DMS153 treated with DMSO at 0.1 percent for 48 hours (cell line): ENCODE data around the gene PRKAG2.

Experiments
- DNase-seq: peaks from one replicate; lab custom pipeline; 2025; ENCODE audit not compliant: unreplicated experiment; lab: John Stamatoyannopoulos, UW

PRKAG2 gene

DNA sequence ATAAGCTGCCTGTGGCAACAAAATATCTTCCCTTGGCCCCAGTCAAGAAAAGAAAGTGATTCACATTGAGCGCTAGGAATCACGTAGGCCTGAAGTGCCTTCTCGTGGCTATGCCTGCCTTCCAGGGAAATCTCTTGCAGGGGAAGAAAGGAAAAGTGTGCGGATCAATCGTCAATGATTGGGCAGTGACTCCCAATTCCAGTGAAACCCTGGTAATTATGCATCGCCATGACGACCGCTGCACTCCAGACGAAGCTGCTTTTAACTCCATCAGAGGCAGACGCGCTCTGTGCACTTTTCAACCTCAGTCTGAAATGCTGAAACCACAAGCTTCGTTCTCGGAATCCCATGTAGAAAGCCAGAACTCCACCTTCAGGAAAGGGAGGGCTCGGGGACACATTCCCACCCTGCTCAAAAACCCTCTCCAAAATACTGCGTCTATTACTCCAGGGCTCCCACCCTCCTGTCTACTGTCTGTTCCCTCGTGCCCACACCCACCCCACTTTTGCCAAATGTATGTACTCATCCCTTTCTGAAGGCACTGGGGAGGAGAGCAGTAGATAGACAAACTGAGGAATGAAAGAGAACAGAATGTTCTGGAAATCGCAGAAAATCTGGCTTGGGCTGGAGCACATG, 24.2 kb upstream of the PRKAG2 start:
- no peak for DNase-seq

DNA sequence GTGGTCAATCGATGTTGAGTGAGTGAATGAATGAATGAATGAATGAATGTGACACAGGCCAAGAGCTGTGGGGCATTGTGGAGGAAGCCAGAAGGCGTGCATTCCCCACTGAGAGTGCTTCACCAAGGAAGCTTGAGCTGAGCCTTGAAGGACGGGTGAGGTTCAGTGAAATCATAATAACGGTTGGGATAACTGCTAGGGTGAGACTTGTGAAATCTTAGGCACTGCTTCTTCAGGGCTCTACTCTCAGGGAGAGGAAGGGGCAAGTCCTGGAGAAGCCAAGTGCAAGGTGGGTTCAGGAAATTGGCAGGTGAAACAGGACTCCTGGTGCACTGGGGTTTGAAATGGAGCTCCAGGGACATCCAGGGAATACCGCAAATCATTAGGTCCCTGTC, 23.7 kb upstream of the PRKAG2 start:
- no peak for DNase-seq

GRCh38 chr7:151899513-151900360, 22.8 kb upstream of the PRKAG2 start:
- no peak for DNase-seq

- no peak for DNase-seq
Measured at GRCh38 chr7:151897951-151898686, 21.2 kb upstream of the PRKAG2 start.

GRCh38 chr7:151897161-151897731, 20.3 kb upstream of the PRKAG2 start:
- DNase-seq: no peak

- no peak for DNase-seq
Measured at GRCh38 chr7:151896486-151896885, 19.6 kb upstream of the PRKAG2 start.

- DNase-seq: no peak
Measured at GRCh38 chr7:151896086-151896485, 19.2 kb upstream of the PRKAG2 start.

GRCh38 chr7:151895631-151896031, 18.7 kb upstream of the PRKAG2 start:
- no peak for DNase-seq

DNA sequence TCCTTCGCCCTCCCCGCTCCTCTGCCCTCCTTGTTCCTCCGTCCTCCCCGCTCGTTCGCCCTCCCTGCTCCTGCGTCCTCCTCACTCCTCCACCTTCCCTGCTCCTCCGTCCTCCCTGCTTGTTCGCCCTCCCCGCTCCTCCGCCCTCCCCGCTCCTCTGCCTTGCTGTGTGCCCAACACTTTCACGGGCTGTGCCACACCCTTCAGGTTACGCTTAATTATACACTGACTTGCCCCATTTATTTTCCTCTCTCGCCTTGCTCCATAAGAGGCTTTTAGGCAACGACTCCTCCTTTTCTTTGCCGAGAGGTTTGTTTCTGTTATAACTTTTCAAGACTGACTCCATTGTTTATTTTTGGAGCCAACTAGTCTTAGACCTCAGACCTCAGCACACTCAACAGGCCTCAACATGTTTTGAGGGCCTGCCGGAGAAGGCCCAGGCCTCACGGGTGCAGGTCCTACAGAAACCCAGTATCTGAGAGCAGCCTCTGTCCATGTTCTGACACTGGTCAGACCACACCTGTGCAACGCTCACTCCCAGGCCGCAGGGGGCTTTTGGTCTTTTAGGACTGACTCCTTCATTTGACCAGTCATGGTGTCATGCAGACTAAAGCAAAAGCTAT, 18.2 kb upstream of the PRKAG2 start:
- no peak for DNase-seq

- DNase-seq: no peak
Measured at GRCh38 chr7:151894111-151895007, 17.4 kb upstream of the PRKAG2 start.

- no peak for DNase-seq
Measured at GRCh38 chr7:151893405-151893923, 16.5 kb upstream of the PRKAG2 start.

DNA sequence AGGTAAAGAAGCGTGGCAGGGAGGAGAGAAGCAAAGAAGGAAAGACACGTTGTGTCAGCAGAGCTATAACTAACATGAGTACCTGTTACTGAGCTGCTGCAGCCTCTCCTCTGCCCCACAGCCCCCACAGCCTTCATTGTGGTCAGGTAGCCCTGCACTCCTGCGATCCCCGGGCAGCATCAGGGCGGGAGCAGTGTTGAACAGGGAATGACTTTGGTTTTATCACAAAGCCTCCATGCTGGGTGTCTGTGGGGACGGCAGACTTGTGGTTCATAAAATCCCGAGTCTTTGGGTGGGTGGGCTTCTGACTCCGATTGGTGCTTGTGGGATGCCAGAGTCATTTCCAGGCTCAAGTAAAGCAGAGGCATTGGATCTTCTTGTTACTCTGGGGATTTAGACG, 14.8 kb upstream of the PRKAG2 start:
- DNase-seq: no peak

GRCh38 chr7:151891182-151891581, 14.3 kb upstream of the PRKAG2 start:
- no peak for DNase-seq

GRCh38 chr7:151890355-151891004, 13.6 kb upstream of the PRKAG2 start:
- DNase-seq: no peak

DNA sequence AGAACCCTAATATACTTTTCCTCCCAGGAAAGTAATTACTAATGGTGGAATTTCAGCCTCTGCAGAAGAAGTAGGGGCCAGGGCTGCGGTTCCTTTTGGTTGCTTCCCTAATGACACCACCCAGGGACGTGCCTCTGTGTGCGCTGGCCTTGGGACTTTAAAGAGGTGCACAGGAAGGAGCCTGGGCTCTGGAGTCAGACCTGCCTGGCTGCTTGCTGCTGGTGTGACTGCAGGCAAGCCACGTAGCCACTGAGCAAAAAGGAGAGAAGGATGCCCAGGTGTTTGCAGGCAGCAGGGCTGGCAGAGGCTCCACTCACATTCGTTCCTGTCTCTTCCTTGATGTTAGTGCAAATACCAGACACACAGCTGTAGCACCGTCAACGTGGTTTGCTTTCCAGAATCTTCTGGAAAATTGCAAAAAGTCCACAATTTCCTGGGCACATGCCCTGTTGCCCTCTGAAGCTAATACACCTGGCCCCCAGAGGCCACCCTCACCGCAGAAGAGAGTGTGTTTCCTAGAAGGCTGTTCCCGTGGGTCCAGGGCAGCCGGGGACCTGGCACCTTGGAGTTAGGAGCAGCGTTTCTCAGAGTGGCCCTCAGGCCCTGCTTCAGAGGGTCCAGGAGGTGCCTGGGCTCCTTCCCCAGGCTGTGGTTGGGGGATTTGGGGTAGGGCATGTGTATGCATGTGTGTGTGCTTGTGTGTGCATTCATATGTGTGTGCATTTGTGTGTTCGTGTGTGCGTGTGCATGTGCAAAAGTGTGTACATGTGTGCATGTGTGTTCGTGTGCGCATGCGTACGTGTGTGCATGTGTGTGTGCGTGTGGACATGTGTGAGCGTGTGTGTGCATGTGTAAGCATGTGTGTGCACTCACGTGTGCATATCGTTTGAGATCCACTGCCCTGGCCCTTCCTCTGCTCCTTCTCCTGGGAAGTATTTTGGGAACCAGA, 12.8 kb upstream of the PRKAG2 start:
- DNase-seq: no peak

DNA sequence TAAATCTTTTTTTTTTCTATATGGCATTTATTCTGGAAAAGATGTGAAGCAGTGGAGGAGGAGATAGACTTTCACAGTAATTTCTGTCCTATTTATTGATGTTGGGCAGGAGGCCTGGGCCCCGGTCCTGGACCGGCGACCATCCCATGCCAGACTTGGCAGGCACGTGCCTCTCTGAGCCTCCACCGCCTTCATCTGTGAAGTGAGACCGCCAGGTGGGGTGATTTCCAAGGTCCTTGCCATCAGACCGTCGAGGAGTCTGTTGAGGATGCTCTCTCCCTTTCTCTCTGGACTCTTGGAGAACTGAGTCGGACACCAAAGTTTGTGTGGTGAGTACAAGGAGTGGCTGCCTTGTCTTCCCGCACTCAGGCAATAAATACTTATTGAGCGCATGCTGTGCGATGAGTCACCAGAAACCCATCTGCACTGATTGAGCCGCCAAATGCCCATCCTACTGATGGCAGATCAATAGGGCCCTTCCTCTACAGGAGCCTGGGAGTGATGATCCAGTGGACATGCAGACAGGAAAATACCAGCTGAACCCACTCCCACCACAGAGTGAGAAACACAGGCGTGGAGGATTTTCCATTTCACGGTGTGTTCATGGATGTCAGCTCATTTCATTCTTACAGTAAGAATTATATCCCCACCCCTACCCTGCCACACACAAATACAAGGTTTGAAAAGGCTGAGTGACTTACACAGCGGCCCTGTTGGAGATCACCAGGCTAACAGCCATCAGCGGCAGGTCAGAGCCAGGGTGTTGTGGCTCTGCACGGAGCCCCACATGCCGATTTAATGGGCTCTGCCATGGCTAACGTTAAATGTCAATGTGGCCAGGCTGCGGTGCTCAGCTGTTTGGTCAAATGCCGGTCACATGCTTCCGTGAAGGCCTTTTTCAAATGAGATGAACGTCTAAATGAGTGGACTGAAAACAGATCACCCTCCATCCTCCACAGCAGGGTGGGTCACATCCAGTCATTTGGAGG, 11.5 kb upstream of the PRKAG2 start:
- no peak for DNase-seq

DNA sequence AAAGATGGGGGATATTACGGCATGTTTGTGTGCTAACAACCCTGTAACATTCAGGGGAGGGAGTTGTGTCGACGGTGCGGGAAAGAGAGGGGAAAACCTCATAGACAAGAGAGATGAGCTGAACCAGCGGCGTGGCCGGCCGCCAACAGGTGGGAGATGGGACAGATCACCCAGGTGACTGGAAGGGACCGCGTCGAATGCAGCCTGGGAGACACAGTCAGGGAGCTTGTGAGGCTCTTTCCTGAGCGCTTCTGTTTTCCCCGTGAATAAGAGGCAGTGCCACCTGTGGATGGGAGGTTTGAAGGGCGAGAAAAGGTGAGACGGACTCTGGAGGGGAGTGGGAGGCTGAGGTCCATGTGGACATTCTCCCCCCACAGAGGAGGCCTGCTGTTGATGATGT, 9.9 kb upstream of the PRKAG2 start:
- no peak for DNase-seq
